Brain microvascular endothelial cell (primary cell): Measurements from ENCODE around the gene DNAJC13.
"Not testable (repeated sequence)": the region's sequence is repeated elsewhere in the genome, so short reads cannot be mapped to it uniquely, and the experiment has no call there.

Source experiments
- DNase-seq: peaks from one replicate; pipeline ENCODE4 v3.0.0-alpha.2; 2020
- H3K27ac ChIP-seq: fragments of 250-450 bp; sonication (Bioruptor Pico); 2 replicates; pipeline ENCODE4 v1.5.1; 2020; ENCODE audit warnings: mild to moderate bottlenecking, moderate library complexity
- H3K27me3 ChIP-seq: fragments of 250-450 bp; sonication (Bioruptor Pico); replicated peaks from 2 replicates; pipeline ENCODE4 v1.5.1; 2020; ENCODE audit warnings: mild to moderate bottlenecking
- H3K36me3 ChIP-seq: fragments of 250-450 bp; sonication (Bioruptor Pico); replicated peaks from 2 replicates; pipeline ENCODE4 v1.5.1; 2020; ENCODE audit warnings: mild to moderate bottlenecking
- H3K4me3 ChIP-seq: 2 replicates; pipeline ENCODE4 v1.5.1; 2011; ENCODE audit warnings: low read depth, mild to moderate bottlenecking, control low read depth, low read length, moderate library complexity
- in situ Hi-C: cut with HindIII; loops from 2 replicates; pipeline ENCODE4 v1.10.0; 2017; ENCODE audit warnings: low sequenced_read_pairs, low pct_ligation_motif_present
- TF ChIP-seq, protein P1 (sequence below): IDR thresholded peaks from 2 replicates; pipeline ENCODE4 v1.5.1; 2011; ENCODE audit warnings: low read depth, mild to moderate bottlenecking, moderate library complexity, low read length, control low read depth, inconsistent platforms; ENCODE audit errors: missing control alignments

DNAJC13 gene

GRCh38 chr3:132416807-132417694 lies at the start of gene DNAJC13:
Gene DNAJC13, plus strand, starts transcription at chr3:132417502. Its CDS starts 17,049 bp downstream, at chr3:132434551.
- peak; percentile 92 for DNase-seq
- peak within 1 kb of the TSS; percentile 99 for H3K4me3 ChIP-seq
- TF ChIP-seq, protein P1, sequence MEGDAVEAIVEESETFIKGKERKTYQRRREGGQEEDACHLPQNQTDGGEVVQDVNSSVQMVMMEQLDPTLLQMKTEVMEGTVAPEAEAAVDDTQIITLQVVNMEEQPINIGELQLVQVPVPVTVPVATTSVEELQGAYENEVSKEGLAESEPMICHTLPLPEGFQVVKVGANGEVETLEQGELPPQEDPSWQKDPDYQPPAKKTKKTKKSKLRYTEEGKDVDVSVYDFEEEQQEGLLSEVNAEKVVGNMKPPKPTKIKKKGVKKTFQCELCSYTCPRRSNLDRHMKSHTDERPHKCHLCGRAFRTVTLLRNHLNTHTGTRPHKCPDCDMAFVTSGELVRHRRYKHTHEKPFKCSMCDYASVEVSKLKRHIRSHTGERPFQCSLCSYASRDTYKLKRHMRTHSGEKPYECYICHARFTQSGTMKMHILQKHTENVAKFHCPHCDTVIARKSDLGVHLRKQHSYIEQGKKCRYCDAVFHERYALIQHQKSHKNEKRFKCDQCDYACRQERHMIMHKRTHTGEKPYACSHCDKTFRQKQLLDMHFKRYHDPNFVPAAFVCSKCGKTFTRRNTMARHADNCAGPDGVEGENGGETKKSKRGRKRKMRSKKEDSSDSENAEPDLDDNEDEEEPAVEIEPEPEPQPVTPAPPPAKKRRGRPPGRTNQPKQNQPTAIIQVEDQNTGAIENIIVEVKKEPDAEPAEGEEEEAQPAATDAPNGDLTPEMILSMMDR: no peak
- H3K27ac ChIP-seq: peak within 1 kb of the TSS; percentile 76
- no peaks in the 10 kb centered on the region for H3K27me3 ChIP-seq
- H3K36me3 ChIP-seq: no peaks in the 10 kb centered on the region
- in situ Hi-C loops: no loop called here

- Histone ChIP-seq H3K27me3 (no peaks in the 10 kb centered on the region), H3K27ac (no peak overlapping the region), H3K4me3 (no peak overlapping the region), H3K36me3 (no peaks in the 10 kb centered on the region)
- DNase-seq: no peak
- in situ Hi-C loops: no loop called here
- TF ChIP-seq, protein P1: no peak
These were observed 48.8 kb upstream of the DNAJC13 start for GRCh38 chr3:132368515-132368914.

GRCh38 chr3:132368962-132369361 lies 48.3 kb upstream of the DNAJC13 start:
- no peak for DNase-seq
- Histone ChIP-seq H3K36me3 (no peaks in the 10 kb centered on the region), H3K4me3 (no peak overlapping the region), H3K27me3 (no peaks in the 10 kb centered on the region), H3K27ac (no peak overlapping the region)
- TF ChIP-seq, protein P1: no peak
- in situ Hi-C loops: no loop called here

DNA sequence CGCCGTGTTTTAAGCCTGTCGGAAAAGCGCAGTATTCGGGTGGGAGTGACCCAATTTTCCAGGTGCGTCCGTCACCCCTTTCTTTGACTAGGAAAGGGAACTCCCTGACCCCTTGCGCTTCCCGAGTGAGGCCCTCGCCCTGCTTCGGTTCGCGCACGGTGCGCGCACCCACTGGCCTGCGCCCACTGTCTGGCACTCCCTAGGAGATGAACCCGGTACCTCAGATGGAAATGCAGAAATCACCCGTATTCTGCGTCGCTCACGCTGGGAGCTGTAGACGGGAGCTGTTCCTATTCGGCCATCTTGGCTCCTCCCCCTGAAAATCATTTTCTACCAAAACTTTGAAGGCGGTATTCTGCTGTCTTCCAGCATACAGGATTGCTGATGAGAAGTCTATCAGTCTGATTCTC lies 40.4 kb upstream of the DNAJC13 start:
- DNase-seq, H3K27ac ChIP-seq, H3K36me3 ChIP-seq, in situ Hi-C loops, H3K27me3 ChIP-seq: not testable (repeated sequence)
- peak overlapping the region; percentile 15 for H3K4me3 ChIP-seq

- no peak for DNase-seq
These were observed 39.1 kb upstream of the DNAJC13 start for GRCh38 chr3:132378048-132378762.

GRCh38 chr3:132378846-132379245 lies 38.5 kb upstream of the DNAJC13 start:
- Histone ChIP-seq H3K27ac (no peak overlapping the region), H3K4me3 (no peak overlapping the region), H3K27me3 (no peaks in the 10 kb centered on the region), H3K36me3 (no peaks in the 10 kb centered on the region)
- in situ Hi-C loops: no loop called here
- no peak for DNase-seq
- TF ChIP-seq, protein P1: no peak

More at GRCh38 chr3:132378048-132378762, 39.1 kb upstream of the DNAJC13 start:
- in situ Hi-C loops: no loop called here
- TF ChIP-seq, protein P1: no peak
- no peak overlapping the region for H3K27ac ChIP-seq
- no peaks in the 10 kb centered on the region for H3K27me3 ChIP-seq
- H3K36me3 ChIP-seq: no peaks in the 10 kb centered on the region
- H3K4me3 ChIP-seq: no peak overlapping the region
